Suprapubic skin (tissue), 4 donors: Measurements from ENCODE around the gene SH3PXD2B. TPM values are rescaled to one million over a fixed set of nuclear protein-coding genes. Genes with fewer than 3 reads are reported as not detected.

Experiments used
- DNase-seq, 2 donors: peaks; one replicate each; pipeline ENCODE4 v3.0.0-alpha.2; 2019; ENCODE audit warnings: low spot score in 2 of 2
- H3K27ac ChIP-seq: fragments of 200-600 bp; sonication (generic); one replicate; pipeline ENCODE4 v1.5.1; 2019
- H3K27me3 ChIP-seq: fragments of 200-600 bp; sonication (generic); one replicate; pipeline ENCODE4 v1.5.1; 2019
- H3K36me3 ChIP-seq: fragments of 200-600 bp; sonication (generic); one replicate; pipeline ENCODE4 v1.5.1; 2019
- H3K4me1 ChIP-seq: fragments of 200-600 bp; sonication (generic); one replicate; pipeline ENCODE4 v1.5.1; 2019
- H3K4me3 ChIP-seq: fragments of 200-600 bp; sonication (generic); one replicate; pipeline ENCODE4 v1.5.1; 2019; ENCODE audit warnings: mild to moderate bottlenecking
- H3K9me3 ChIP-seq: fragments of 200-600 bp; sonication (generic); one replicate; pipeline ENCODE4 v1.5.1; 2019
- EP300 ChIP-seq: sonication (generic); formaldehyde crosslinking; IDR thresholded peaks from one replicate; pipeline ENCODE4 v1.6.1; 2017; ENCODE audit warnings: antibody characterized with exemption
- POLR2A ChIP-seq, 2 donors: fragments of 450-650 bp; IDR thresholded peaks; one replicate each; pipeline ENCODE4 v1.6.1; 2017; ENCODE audit warnings: antibody characterized with exemption in 2 of 2, mild to moderate bottlenecking in 2 of 2, moderate library complexity in 2 of 2
- POLR2AphosphoS5 ChIP-seq, 3 donors: sonication (generic); formaldehyde crosslinking; IDR thresholded peaks; one replicate each; pipeline ENCODE4 v1.6.1; 2017; ENCODE audit warnings: antibody characterized with exemption in 3 of 3
- WGBS: methylation state at CpG from one replicate; pipeline ENCODE4 v1.1.5; 2018; 5-methylcytosine and 5-hydroxymethylcytosine counted together
- total RNA-seq, 4 donors: library from RNA; depleted of rRNA; stranded (reverse); fragments of >200 nt; gene quantifications; one replicate each; pipeline ENCODE4 v1.1.0, GENCODE V29; 2016
- TF ChIP-seq, protein P1 (sequence below), 2 donors: fragments of 200-600 bp in 1 of 2; fragments of 450-650 bp in 1 of 2; sonication (generic) in 1 of 2; IDR thresholded peaks; one replicate each; pipeline ENCODE4 v1.5.1; 2016 to 2019; ENCODE audit warnings: antibody characterized with exemption in 2 of 2, mild to moderate bottlenecking in 1 of 2, moderate library complexity in 1 of 2

SH3PXD2B gene
- total RNA-seq, 4 donors from 2014 or later = 29.1 to 42.1 (median 31.3) TPM

DNA sequence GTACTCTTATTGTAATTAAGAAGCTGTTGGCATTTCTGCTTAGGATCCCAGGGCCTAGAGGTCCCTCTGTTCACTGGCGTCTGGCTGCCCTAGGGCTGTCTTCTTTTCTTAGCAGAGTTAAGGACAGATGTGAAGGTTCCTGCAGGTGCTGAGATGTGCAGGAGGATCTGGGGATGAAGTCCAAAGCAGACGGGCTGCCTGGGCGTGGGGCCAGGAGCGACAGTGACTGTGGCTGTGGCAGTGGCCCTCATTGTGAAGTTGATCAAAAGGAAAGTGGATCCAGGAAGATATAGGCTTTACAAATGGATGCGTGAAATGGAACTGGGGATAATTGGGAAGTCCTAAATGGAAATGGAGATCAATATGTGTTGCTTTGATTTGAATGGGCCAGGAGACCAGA is 19.1 kb upstream of the SH3PXD2B start:
- H3K9me3 ChIP-seq = no peaks in the 10 kb centered on the region
- no peaks in the 10 kb centered on the region for H3K36me3 ChIP-seq
- no peak overlapping the region for H3K27ac ChIP-seq
- H3K4me1 ChIP-seq = no peaks in the 10 kb centered on the region
- no peaks in the 10 kb centered on the region for H3K27me3 ChIP-seq
- no peak for DNase-seq
- WGBS = 84% methylated on average over 5 of the region's 5 CpGs
- TF ChIP-seq POLR2A (IDR thresholded peaks at IDR 0.05) = no peak
- TF ChIP-seq, protein P1, sequence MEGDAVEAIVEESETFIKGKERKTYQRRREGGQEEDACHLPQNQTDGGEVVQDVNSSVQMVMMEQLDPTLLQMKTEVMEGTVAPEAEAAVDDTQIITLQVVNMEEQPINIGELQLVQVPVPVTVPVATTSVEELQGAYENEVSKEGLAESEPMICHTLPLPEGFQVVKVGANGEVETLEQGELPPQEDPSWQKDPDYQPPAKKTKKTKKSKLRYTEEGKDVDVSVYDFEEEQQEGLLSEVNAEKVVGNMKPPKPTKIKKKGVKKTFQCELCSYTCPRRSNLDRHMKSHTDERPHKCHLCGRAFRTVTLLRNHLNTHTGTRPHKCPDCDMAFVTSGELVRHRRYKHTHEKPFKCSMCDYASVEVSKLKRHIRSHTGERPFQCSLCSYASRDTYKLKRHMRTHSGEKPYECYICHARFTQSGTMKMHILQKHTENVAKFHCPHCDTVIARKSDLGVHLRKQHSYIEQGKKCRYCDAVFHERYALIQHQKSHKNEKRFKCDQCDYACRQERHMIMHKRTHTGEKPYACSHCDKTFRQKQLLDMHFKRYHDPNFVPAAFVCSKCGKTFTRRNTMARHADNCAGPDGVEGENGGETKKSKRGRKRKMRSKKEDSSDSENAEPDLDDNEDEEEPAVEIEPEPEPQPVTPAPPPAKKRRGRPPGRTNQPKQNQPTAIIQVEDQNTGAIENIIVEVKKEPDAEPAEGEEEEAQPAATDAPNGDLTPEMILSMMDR (IDR thresholded peaks at IDR 0.05) = no peak
- TF ChIP-seq POLR2AphosphoS5 (IDR thresholded peaks at IDR 0.05) = no peak
- TF ChIP-seq EP300 = no peak
- H3K4me3 ChIP-seq = no peak overlapping the region

DNA sequence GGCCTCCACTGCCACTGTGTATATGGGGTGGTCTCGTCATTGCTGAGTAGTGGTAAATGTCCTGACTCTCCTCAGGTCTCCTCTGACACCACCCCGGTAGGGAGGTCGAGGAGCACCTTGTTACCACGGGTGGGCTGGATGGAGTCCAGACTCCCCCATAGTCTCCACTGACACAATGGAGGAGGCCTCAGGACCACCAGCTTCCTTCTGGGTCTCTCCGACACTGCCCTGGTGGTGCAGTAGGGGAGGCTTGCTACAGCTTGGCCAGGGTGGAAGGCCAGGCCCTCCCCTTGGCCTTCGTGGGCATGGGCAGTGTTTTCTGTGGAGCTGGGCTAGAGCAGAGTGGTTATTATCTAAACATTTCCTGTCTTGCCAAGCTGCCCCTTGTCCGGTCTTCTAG is 15.4 kb upstream of the SH3PXD2B start:
- no peak overlapping the region for H3K4me3 ChIP-seq
- no peak for DNase-seq
- 65% methylated on average over 6 of the region's 7 CpGs for WGBS
- H3K27me3 ChIP-seq = no peaks in the 10 kb centered on the region
- H3K36me3 ChIP-seq = no peaks in the 10 kb centered on the region
- H3K4me1 ChIP-seq = no peaks in the 10 kb centered on the region
- no peaks in the 10 kb centered on the region for H3K9me3 ChIP-seq
- TF ChIP-seq POLR2AphosphoS5 (IDR thresholded peaks at IDR 0.05) = no peak
- no peak for TF ChIP-seq POLR2A (IDR thresholded peaks at IDR 0.05)
- TF ChIP-seq, protein P1 (IDR thresholded peaks at IDR 0.05) = no peak
- no peak for TF ChIP-seq EP300
- no peak overlapping the region for H3K27ac ChIP-seq

- H3K4me1 ChIP-seq = peaks cover 5% of the 10 kb centered on the region
- H3K27ac ChIP-seq = no peak overlapping the region
- peaks cover 3% of the 10 kb centered on the region for H3K9me3 ChIP-seq
- H3K36me3 ChIP-seq = no peaks in the 10 kb centered on the region
- no peak overlapping the region for H3K4me3 ChIP-seq
- H3K27me3 ChIP-seq = no peaks in the 10 kb centered on the region
- TF ChIP-seq EP300 (no peak), POLR2A (IDR thresholded peaks at IDR 0.05) (no peak), POLR2AphosphoS5 (IDR thresholded peaks at IDR 0.05) (no peak)
- TF ChIP-seq, protein P1 (IDR thresholded peaks at IDR 0.05) = no peak
- 87% methylated on average over 6 of the region's 7 CpGs for WGBS
- no peak for DNase-seq
These were observed 11.7 kb upstream of the SH3PXD2B start for GRCh38 chr5:172466062-172466461.

GRCh38 chr5:172463031-172463430 is 8.7 kb upstream of the SH3PXD2B start:
- WGBS = 81% methylated on average over 9 of the region's 9 CpGs
- no peaks in the 10 kb centered on the region for H3K27me3 ChIP-seq
- no peak overlapping the region for H3K27ac ChIP-seq
- TF ChIP-seq EP300 (no peak), POLR2A (IDR thresholded peaks at IDR 0.05) (no peak), POLR2AphosphoS5 (IDR thresholded peaks at IDR 0.05) (no peak)
- TF ChIP-seq, protein P1 (IDR thresholded peaks at IDR 0.05) = no peak
- H3K9me3 ChIP-seq = peaks cover 3% of the 10 kb centered on the region
- no peak overlapping the region for H3K4me3 ChIP-seq
- no peaks in the 10 kb centered on the region for H3K36me3 ChIP-seq
- H3K4me1 ChIP-seq = peaks cover 5% of the 10 kb centered on the region
- no peak for DNase-seq

GRCh38 chr5:172459783-172460165 is 5.4 kb upstream of the SH3PXD2B start:
- DNase-seq = no peak
- Histone ChIP-seq H3K4me1 (peaks cover 18% of the 10 kb centered on the region), H3K4me3 (no peak overlapping the region), H3K36me3 (no peaks in the 10 kb centered on the region), H3K27ac (no peak overlapping the region), H3K27me3 (no peaks in the 10 kb centered on the region), H3K9me3 (peaks cover 3% of the 10 kb centered on the region)
- 98% methylated on average over 5 of the region's 5 CpGs for WGBS
- no peak for TF ChIP-seq POLR2AphosphoS5 (IDR thresholded peaks at IDR 0.05)
- TF ChIP-seq, protein P1 (IDR thresholded peaks at IDR 0.05) = no peak
